Measurements from ENCODE around the gene TSPAN18.

TSPAN18 gene

GRCh38 chr11:44878711-44879110 is 151.9 kb downstream of the TSPAN18 start:
- no peak overlapping the region for H3K27ac ChIP-seq (ENCODE audit: low read length)
- no peaks in the 10 kb centered on the region for H3F3A ChIP-seq (ENCODE audit: insufficient read depth, low read length)
- H3K4me1 ChIP-seq (ENCODE audit: low read length): no peaks in the 10 kb centered on the region
- no peaks in the 10 kb centered on the region for H3K79me2 ChIP-seq (ENCODE audit: low read length)
- no peak overlapping the region for H3K9ac ChIP-seq (ENCODE audit: low read length)
- peaks cover 3% of the 10 kb centered on the region; the same call in 1 of the 2 replicates for H3K27me3 ChIP-seq (replicated peaks; ENCODE audit: insufficient read depth, low read length)
- no peak for DNase-seq
- H3K9me3 ChIP-seq (replicated peaks; ENCODE audit: insufficient read depth, low read length): no peaks in the 10 kb centered on the region
- no peaks in the 10 kb centered on the region for H3K9me2 ChIP-seq (replicated peaks; ENCODE audit: insufficient read depth, low read length)
- H3K36me3 ChIP-seq (replicated peaks; ENCODE audit: insufficient read depth, low read length): no peaks in the 10 kb centered on the region
- no peak overlapping the region for H3K4me3 ChIP-seq (ENCODE audit: low read length)
- no peaks in the 10 kb centered on the region for H4K20me1 ChIP-seq (ENCODE audit: insufficient read depth, low read length)
- TF ChIP-seq EZH2phosphoT487 (IDR thresholded peaks at IDR 0.05; ENCODE audit: low read length) (no peak), EZH2 (optimal IDR thresholded peaks at IDR 0.05; ENCODE audit: low read depth, low read length) (no peak), CTCF (IDR thresholded peaks at IDR 0.05; ENCODE audit: low read length) (no peak)
- H3K4me2 ChIP-seq (ENCODE audit: low read depth, low read length): no peak overlapping the region
- no peak overlapping the region for H2AFZ ChIP-seq (ENCODE audit: low read length)

- no peaks in the 10 kb centered on the region for H3K36me3 ChIP-seq (replicated peaks; ENCODE audit: insufficient read depth, low read length)
- H3K27ac ChIP-seq (ENCODE audit: low read length): no peak overlapping the region
- no peaks in the 10 kb centered on the region for H3K9me2 ChIP-seq (replicated peaks; ENCODE audit: insufficient read depth, low read length)
- no peaks in the 10 kb centered on the region for H3F3A ChIP-seq (ENCODE audit: insufficient read depth, low read length)
- no peaks in the 10 kb centered on the region for H4K20me1 ChIP-seq (ENCODE audit: insufficient read depth, low read length)
- peaks cover 3% of the 10 kb centered on the region; the same call in 1 of the 2 replicates for H3K27me3 ChIP-seq (replicated peaks; ENCODE audit: insufficient read depth, low read length)
- no peak for TF ChIP-seq CTCF (IDR thresholded peaks at IDR 0.05; ENCODE audit: low read length)
- no peak for TF ChIP-seq EZH2 (optimal IDR thresholded peaks at IDR 0.05; ENCODE audit: low read depth, low read length)
- TF ChIP-seq EZH2phosphoT487 (IDR thresholded peaks at IDR 0.05; ENCODE audit: low read length): no peak
- H3K9me3 ChIP-seq (replicated peaks; ENCODE audit: insufficient read depth, low read length): no peaks in the 10 kb centered on the region
- H3K4me1 ChIP-seq (ENCODE audit: low read length): no peaks in the 10 kb centered on the region
- H3K9ac ChIP-seq (ENCODE audit: low read length): no peak overlapping the region
- H2AFZ ChIP-seq (ENCODE audit: low read length): no peak overlapping the region
- H3K4me3 ChIP-seq (ENCODE audit: low read length): no peak overlapping the region
- H3K4me2 ChIP-seq (ENCODE audit: low read depth, low read length): no peak overlapping the region
- no peak for DNase-seq
- no peaks in the 10 kb centered on the region for H3K79me2 ChIP-seq (ENCODE audit: low read length)
Measured at GRCh38 chr11:44879432-44879831, 152.7 kb downstream of the TSPAN18 start.

- Histone ChIP-seq H3K36me3 (replicated peaks; ENCODE audit: insufficient read depth, low read length) (no peaks in the 10 kb centered on the region), H2AFZ (ENCODE audit: low read length) (no peak overlapping the region), H3K9me3 (replicated peaks; ENCODE audit: insufficient read depth, low read length) (no peaks in the 10 kb centered on the region), H3K27me3 (replicated peaks; ENCODE audit: insufficient read depth, low read length) (peaks cover 3% of the 10 kb centered on the region; the same call in 1 of the 2 replicates), H3K4me3 (ENCODE audit: low read length) (no peak overlapping the region), H3K4me1 (ENCODE audit: low read length) (no peaks in the 10 kb centered on the region), H3K4me2 (ENCODE audit: low read depth, low read length) (no peak overlapping the region), H3K9me2 (replicated peaks; ENCODE audit: insufficient read depth, low read length) (no peaks in the 10 kb centered on the region), H3K9ac (ENCODE audit: low read length) (no peak overlapping the region), H3K27ac (ENCODE audit: low read length) (no peak overlapping the region), H4K20me1 (ENCODE audit: insufficient read depth, low read length) (no peaks in the 10 kb centered on the region), H3F3A (ENCODE audit: insufficient read depth, low read length) (no peaks in the 10 kb centered on the region), H3K79me2 (ENCODE audit: low read length) (no peaks in the 10 kb centered on the region)
- DNase-seq: no peak
- no peak for TF ChIP-seq EZH2 (optimal IDR thresholded peaks at IDR 0.05; ENCODE audit: low read depth, low read length)
- TF ChIP-seq EZH2phosphoT487 (IDR thresholded peaks at IDR 0.05; ENCODE audit: low read length): no peak
- no peak for TF ChIP-seq CTCF (IDR thresholded peaks at IDR 0.05; ENCODE audit: low read length)
Measured at GRCh38 chr11:44880511-44880910, 153.7 kb downstream of the TSPAN18 start.
